HL-60/S4 treated with phorbol 12-myristate 13-acetate at 8.2 ng/mL for 4 days and 3 days (cell line): Measurements from ENCODE around the gene ZC3H4.

Source experiments
- in situ Hi-C: fragments of 300-500 bp; cut with MboI; formaldehyde crosslinking; loops from 2 replicates; pipeline ENCODE4 v1.15.0; 2022; ENCODE audit warnings: low sequenced_read_pairs

Gene ZC3H4

DNA sequence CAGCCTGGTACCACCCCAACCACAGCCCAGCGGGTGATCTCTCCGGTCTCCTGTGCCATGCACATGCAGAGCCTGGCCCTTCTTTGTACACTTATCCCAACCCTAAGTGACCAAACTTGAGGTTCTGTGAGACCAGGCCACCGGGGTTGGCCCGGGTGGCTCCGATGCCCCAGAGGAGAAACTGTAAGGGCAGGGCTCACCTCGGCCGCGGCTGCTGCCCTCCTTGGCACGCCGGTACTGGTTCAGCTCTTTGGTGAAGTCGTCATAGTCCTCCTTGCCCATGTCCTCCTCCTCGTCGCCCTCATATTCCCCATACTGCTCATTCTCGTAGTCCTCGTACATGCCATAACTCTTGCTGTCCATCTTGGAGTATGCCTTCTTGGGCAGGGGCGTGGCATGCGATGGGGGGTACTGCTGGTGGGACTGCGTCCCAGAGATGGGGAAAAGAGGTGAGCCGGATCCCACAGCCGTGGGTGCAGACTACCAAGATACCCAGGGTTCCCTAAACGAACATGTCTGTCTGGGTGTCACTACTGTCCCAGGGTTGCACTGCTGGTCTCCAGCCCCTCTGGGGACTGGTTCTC, 23.7 kb downstream of the ZC3H4 start:
- in situ Hi-C loops, result no loop called here

DNA sequence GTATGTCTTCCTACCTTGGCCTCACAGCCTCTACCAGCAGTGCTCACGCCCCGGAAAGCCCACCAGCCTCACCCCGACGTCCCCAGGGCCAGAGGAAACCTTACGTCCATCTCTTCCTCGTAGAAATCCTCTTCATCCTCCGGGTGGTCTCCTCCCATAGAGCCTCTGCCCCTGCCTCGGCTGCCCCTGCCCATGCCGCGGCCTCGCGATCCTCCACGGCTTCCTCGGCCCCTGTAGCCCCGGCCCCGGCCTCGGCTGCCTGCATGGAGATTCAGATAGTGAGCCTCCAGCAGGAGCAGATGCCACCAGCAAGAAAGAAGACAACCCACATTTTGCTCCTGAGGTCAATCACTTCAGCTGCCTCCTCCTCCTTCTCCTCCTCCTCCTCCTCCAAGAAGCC, 27.3 kb downstream of the ZC3H4 start:
- in situ Hi-C loops, result no loop called here

DNA sequence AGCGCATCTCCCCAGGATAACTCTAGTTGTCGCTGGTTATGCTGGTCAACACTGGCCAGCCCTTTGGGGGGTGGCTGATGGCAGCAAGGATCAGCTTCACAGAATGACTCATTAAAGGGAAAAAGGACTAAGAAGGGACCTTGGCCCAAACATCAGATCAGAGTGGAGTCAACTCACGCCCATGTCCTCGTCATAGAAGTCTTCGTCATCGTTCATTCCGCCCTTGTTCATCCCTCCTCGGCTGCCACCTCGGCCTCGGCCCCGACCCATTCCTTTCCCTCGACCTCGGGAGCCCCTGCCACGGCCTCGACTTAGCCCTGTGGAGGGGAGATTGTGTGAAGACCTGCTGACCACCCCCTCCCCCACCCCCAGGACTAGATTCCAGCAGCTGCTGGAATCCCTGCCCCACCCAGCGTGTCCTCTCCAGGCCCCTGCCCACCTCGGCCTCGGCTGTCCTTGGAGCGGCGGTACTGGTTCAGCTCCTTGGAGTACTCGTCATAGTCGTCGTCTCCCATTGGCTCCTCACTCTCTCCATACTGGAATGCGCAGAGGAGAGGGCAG, 28.6 kb downstream of the ZC3H4 start:
- in situ Hi-C loops, result no loop called here

DNA sequence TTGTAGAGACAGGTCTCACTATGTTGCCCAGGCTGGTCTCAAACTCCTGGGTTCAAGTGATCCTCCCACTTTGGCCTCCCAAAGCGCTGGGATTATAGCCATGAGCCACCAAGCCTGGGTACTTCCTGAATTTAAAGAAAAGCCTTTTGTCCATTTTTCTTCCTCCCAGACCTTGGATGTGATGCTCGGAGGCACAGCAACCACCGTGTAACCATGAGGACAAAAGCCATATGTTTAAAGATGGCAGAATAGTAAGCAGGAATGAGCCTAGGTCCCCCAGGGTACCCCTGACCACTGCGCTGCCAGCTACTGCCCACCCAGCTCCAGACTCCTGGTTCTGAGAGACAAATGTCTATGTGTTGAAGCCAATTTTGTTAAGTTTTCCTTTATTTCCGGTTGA, 31.1 kb downstream of the ZC3H4 start:
- in situ Hi-C loops, result no loop called here

DNA sequence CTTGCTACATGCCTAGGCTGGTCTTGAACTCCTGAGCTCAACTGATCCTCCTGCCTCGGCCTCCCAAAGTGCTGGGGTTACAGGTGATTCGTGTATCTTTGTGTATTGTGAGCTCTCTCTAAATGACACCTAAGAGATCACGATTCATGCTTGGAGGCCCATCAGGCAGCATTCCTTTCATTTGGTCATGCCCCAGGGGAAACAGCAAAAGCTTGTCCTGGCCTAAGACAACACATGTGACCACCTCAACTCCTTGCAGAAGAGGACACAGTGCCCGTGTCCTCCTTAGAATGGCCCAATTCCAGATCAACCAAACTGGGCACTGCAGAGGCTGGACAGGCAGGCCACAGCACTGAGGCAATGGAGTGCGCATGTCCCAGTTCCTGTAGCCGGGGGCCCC, 32.5 kb downstream of the ZC3H4 start:
- in situ Hi-C loops, result no loop called here

DNA sequence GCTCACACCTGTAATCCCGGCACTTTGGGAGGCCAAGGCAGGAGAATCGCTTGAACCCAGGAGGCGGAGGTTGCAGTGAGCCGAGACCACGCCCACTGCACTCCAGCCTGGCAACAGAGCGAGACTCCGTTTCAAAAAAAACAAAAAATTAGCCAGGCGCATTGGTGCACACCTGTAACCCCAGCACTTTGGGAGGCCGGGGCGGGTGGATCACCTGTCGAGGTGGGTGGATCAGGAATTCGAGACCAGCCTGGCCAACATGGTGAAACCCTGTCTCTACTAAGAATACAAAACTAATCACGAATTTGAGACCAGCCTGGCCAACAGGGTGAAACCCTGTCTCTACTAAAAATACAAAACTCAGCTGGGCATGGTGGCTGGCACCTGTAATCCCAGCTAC, 35.2 kb downstream of the ZC3H4 start:
- in situ Hi-C loops, result loop anchor here (5.0 kb wide), 1 partner anchor 49 kb away; no protein-coding TSS in a partner anchor

DNA sequence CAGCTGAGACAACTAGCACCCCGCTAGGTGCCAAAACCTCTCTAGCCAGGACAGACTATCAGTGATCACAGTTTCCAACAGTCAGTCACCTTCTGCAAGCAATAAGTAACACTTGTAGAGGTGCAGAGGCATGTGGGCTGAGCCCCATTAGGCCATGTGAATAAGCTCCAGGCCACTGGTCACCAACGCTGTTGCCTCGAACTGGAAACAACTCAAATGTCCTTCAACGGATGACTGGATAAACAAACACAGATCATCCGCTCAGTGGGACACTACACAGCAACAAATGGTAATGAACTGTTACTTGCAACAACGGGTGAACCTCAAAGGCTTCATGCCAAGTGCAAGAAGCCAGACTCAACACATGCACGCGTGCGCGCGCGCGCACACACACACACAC, 37.6 kb downstream of the ZC3H4 start:
- in situ Hi-C loops, result loop anchor here (5.0 kb wide), 1 partner anchor 51 kb away; no protein-coding TSS in a partner anchor

DNA sequence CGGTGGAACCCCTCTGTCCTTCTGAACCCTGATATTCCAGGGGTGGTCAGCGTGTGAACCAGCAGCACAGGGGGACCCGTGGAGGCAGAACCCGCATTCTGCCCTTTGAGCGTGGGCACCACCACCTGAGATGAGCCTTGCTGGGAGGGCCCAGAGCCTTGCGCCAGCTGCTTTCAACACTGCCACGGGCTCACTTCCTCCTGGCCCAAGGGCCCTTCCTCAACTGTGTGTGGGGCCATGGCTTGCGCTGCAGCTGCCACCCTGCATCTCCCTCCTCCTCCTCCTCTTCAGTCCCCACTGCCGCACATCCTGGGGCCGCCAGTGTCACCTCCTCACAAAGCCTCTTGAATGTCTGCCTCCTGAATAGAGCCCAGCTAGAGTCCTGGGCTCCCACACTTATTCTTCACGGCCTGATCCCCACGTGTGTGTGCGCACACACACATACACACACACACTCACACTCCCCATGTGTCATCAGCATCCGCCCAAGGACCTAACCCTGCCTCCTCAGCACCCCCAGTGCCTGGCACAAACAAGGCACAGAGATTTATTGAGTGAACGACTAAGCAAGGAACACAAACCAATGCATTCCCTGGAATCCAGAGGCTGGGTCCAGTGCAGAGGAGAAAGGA, 38.3 kb downstream of the ZC3H4 start:
- in situ Hi-C loops, result loop anchor here (5.0 kb wide), 1 partner anchor 52 kb away; no protein-coding TSS in a partner anchor

DNA sequence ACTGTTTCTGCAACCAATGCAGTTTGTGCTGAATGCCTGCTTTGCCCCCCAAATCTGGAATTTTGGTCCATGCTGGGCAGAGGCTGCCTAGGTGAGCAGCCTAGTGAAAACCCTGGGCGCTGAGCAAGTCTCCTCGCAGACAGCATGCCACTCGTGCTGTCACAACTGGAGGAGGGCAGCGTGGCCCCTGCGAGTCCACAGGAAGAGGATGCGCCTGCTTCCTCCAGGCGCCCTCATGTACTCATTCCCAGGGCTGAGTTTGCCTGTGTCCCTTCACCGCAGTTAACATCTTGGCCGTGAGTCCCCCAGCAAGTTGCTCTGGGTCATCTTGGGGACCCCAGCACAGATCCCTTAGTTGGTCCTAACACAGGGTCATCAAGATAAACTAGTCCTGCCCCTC, 39.0 kb downstream of the ZC3H4 start:
- in situ Hi-C loops, result loop anchor here (5.0 kb wide), 1 partner anchor 53 kb away; no protein-coding TSS in a partner anchor

DNA sequence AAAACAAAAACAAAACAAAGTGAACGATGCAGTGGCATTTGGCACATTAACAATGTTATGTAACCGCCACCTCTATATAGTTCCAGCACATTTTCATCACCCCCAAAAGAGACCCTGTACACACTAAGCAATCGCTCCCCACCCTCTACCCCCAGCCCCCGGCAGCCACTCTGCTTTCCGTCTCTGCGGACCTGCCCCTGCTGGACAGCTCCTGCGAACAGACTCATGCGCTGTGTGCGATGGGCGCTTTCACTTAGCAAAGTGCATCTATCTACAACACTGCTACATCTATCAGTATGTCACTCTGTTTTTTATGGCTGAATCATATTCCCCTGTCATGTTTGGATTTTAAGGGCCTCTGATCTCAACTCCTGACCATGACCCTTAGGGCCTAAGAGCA, 40.0 kb downstream of the ZC3H4 start:
- in situ Hi-C loops, result no loop called here

DNA sequence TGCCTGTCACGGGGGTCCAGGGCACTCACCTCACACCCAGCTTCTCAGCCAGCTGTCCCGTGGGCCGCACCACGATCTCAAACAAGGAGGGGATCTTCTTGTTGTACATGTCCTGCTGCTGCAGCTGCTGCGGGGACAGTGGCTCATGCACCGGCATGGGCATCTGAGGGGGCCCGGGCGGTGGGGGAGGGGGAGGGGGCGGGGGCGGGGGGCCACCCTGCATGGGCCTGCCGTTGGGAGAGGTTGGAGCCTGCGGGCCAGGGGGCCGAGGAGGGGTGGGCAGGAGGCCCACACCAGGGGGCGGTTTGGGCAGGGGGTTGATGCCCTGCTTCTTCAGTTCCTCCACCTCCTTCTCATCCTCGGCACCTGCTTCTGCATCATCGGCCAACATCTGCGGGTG, 41.3 kb downstream of the ZC3H4 start:
- in situ Hi-C loops, result no loop called here

DNA sequence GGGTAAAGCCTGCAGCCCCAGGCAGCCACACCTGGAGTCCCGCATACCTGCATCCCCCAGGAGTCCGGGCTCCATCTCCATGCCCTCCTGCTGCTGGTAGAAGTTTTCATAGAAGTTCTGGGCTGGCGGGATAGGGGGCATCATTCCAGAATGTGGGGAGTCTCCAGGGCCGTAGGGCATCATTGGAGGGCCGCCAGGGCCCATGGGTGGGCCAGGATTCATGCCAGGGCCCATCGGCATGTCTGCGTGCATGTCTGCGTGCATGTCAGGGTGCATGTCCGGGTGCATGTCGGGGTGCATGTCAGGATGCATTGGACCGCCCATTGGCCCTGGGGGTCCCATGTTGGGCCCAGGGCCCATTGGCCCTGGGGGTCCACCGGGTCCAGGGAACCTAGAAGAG, 41.8 kb downstream of the ZC3H4 start:
- in situ Hi-C loops, result no loop called here

DNA sequence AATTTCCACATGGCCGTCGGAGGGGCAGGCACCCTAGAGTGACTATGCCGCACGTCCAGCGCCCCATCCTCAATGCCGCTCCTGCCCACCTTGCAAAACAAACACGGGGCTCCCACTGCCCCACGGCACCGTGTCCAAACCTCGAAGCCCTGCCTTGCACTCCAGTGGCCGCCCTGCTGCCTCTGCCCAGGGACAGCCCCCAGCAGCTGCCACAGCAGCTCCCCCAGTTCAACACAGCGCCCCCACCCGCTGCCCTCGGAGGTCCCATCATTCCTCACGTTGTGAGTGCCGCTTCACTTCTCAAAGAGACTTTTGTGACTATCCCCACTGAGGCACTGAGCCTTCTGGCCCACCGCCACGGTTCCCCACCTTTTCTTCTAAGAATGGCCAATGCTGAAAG, 42.8 kb downstream of the ZC3H4 start:
- in situ Hi-C loops, result no loop called here

DNA sequence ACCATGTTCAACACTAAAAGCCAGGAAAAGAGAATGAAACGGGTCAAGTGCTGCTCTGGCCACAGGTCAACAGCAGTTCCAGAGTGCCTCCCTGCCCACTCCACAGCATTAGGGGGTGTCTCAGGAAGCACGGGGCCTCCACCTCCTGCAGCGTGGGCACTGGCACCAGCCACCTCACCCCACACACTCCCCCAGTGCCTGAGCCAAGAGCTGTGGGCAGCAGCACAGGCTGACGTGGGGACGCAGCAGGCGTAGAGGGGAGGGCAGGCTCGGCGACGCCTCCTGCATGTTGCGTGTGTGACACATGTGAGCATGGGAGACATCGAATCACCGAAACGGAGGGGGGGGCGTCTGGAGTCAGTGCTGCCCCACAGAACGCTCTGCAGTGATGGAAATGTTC, 43.8 kb downstream of the ZC3H4 start:
- in situ Hi-C loops, result no loop called here

DNA sequence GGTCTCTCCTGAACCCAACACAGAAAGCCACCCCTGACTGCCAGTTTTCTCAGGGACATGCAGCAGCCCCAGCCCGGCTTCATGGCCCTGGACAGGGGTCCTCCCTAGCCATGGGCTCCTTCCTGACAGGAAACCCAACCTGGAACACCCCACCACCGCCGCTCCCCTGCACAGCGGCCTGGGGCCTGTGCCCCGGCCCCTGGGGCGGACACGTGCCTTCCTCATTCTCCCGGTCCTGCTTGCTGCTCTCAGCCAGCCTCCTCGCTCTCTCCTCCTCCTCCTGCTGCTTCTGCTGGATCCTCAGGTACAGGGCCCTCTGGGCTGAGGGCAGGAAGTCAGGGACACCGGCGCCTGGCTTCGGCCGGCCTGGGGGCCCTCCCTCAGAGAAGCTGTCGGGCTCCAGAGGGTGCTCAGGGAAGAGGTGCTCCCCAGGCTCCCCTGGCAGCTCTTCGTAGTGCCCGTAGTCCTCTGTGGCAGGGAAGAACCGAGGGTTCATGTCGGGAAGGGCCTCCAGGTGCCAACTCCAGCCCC, 44.6 kb downstream of the ZC3H4 start:
- in situ Hi-C loops, result no loop called here

DNA sequence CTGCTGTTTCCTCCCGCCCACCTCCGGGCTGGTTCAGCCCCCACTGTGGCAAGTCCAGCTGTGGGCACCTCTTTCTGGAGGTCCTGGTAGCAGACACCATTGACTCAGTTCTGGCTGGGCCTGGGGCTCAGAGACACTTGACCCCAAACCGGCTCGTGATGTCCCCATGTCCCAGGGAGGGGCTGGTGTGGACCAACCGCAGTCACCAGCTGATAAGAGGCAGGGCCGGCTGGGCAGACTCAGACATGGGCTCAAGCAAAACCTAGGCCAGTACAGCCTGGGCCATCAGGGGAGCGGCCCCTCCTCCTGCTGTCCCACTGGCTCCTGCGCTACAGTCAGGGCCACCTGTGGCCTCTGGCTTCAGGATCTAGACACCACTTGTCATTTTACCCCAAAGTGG, 45.3 kb downstream of the ZC3H4 start:
- in situ Hi-C loops, result no loop called here

DNA sequence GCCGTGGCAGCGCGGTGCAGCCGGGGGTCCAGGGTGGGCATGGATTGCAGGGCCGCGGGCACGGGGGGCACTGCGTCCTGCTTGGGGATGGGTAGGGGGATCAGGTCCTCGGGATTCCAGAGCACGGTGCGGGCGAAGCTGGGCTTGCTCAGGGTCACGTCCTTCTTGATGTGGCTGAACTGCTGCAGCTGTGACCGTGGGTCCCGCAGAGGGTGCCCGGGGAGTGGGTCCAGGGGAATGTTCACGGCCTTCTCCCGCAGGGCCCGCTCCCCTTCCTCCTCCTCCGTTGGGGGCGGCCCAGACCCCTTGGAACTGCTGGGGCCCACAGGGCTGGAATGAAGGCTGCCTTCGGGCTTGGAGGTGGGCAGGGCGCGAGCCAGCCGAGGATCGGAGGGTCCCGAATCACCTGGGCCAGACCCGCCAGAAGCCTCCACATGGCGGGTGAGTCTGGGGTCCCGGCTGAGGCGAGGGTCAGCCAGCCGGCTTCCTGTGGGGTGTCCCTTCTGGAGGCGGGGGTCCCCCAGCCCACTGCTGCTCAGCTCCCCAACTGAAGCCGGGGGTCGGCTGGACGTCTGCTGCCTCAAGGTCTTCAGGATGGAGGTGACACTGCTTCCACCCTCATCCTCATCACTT, 46.2 kb downstream of the ZC3H4 start:
- in situ Hi-C loops, result no loop called here

DNA sequence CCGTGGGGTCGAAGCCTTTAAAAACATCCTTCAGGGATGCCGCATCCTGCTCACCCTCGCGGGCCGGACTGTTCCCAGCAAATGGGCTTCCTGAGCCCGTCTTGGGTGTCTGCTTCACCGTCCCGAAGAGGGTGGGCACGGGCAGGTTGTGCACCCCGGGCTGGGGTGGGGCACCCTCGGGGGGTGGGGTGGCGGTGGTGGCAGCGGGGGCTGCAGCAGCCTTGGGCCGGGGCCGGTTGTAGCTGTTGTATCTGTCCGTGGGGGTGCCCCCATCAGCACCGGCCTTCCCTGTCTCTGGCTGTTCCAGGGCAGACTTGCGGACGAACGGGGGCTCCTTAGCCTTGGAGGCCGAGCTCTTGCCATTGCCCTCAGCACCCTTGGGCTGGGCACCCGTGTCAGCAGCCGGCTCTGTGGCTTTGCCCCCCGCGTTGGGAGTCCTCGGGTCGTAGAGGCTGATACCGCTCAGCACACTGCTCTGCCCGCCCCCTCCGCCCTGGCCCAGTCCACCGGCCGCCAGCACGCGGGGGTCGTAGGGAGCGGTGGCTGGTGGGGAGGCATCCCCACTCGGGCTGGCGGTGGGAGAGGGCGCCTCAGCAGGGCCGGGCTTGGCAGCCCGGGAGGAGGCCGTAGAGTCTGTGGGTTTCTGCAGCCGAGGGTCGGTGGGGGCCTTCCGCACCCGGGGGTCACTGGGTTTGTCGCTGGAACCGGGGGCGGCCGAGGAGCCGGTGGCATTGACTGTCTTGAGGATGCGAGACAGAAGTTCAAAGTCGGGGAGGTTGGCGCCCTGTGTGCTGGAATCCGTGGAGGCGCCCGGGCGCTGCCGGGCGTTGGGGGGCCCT, 47.0 kb downstream of the ZC3H4 start:
- in situ Hi-C loops, result no loop called here

DNA sequence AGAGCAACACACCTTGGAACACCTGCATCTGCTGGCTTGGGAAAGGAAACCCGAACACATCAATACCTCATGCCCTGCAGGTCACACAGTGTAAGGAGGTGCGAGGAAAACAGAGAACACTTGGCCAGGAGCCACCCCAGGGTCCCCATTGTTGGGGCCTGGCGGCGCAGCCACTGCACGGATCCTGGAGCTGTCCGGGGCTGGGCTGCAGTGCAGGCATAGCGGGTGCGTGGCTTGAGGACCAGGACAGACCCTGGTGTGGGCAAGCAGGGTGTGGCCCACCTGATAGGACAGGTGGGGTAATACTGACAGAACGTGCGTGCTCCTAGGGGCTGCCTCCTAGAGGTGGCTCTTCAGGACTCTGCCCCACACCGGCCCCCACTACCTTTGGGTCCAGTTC, 48.3 kb downstream of the ZC3H4 start:
- in situ Hi-C loops, result no loop called here

DNA sequence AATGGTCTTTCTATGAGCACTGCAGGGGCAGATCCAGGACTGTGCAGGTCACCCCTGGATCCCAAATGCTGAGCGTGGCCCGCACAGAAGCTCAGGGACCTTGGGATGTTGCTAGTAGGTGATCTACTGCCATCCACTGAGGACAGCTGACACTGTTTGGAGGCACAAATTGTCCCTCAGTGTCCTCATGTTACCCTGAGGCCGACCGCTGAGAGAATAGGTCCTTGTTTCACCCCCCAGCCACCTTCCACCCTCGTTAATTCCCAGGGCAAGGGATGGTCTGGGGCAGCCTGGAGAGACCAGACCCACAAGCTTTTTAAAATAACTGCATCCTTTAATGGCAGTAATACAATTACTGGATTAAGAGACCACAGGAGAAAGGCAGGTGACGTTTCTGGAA, 49.7 kb downstream of the ZC3H4 start:
- in situ Hi-C loops, result no loop called here

DNA sequence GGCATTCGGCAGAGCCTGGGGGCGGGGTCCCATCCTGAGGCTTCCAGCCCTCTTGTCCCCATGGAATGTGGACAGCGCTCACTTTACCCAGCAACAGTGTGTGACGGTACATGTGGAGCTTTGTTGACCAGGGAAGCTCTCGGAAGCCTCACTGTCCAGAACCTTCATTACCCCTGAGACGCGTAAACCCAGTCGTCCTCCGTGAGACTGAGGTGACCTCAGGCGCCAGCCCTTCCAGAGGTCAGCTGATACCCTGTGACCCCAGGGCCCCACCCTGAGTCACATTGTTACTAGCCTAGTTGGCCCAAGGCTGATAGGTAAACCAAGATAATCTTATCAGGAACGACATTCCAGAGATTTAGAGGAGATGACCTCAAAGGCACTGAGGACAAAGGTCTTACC, 55.0 kb downstream of the ZC3H4 start:
- in situ Hi-C loops, result no loop called here
